OCI-LY7 (cell line): Measurements from ENCODE around the gene GPBP1L1.

ENCODE experiments used
- CTCF ChIP-seq: fragments of 200-600 bp; sonication (generic); conservative IDR thresholded peaks from 2 replicates; pipeline ENCODE4 v1.5.1; 2014; ENCODE audit warnings: mild to moderate bottlenecking, antibody characterized with exemption, low read length, moderate library complexity, mixed read lengths
- EZH2phosphoT487 ChIP-seq: fragments of 200-600 bp; sonication (generic); IDR thresholded peaks from 2 replicates; pipeline ENCODE4 v1.6.1; 2018; ENCODE audit warnings: low read depth, borderline replicate concordance, mild to moderate bottlenecking, mixed run types, antibody characterized with exemption, low read length, moderate library complexity, mixed read lengths

- TF ChIP-seq CTCF = no peak
- TF ChIP-seq EZH2phosphoT487 = no peak
Measured at GRCh38 chr1:45621895-45622523, 64.3 kb downstream of the GPBP1L1 start.
